Common myeloid progenitor, CD34-positive (primary cell): ENCODE results near the gene LDHD.
"Not testable (repeated sequence)": the region's sequence is repeated elsewhere in the genome, so short reads cannot be mapped to it uniquely, and the experiment has no call there.

Experiments
- CTCF ChIA-PET: fragments of 350-600 bp; sonication (Branson Sonifier 250); formaldehyde crosslinking; loops from one replicate; lab custom pipeline; 2021; ENCODE audit warnings: antibody characterized with exemption; lab: Charles Lee
- POLR2A ChIA-PET: fragments of 350-600 bp; sonication (Branson Sonifier 250); formaldehyde crosslinking; loops from one replicate; lab custom pipeline; 2021; ENCODE audit warnings: antibody characterized with exemption; lab: Charles Lee
- DNase-seq, 3 donors: peaks; one replicate each; pipeline versions ENCODE4 v3.0.0 to v3.0.0-alpha.2; 2013
- H3K27ac ChIP-seq, 2 experiments: 1 replicate in 1 of 2; 2 replicates in 1 of 2; pipeline ENCODE4 v1.7.0; 2013; ENCODE audit warnings: inconsistent platforms in 2 of 2, low read length in 2 of 2, mild to moderate bottlenecking in 2 of 2, low read depth in 1 of 2, moderate library complexity in 1 of 2; ENCODE audit not compliant: severe bottlenecking in 2 of 2, insufficient read depth in 1 of 2, poor library complexity in 1 of 2
- H3K27me3 ChIP-seq, 5 experiments: replicated peaks in 2 of 5; 1 replicate in 3 of 5; 2 replicates in 2 of 5; pipeline versions ENCODE4 v1.6.1 to v1.7.0; 2013; ENCODE audit warnings: low read length in 4 of 5, mild to moderate bottlenecking in 2 of 5, moderate library complexity in 2 of 5, inconsistent platforms in 1 of 5; ENCODE audit not compliant: insufficient read depth in 5 of 5, control insufficient read depth in 4 of 5
- H3K36me3 ChIP-seq, 4 experiments: 1 replicate in 2 of 4; 2 replicates in 2 of 4; pipeline versions ENCODE4 v1.6.1 to v1.7.0; 2013; ENCODE audit warnings: low read length in 3 of 4, control low read depth in 1 of 4, mild to moderate bottlenecking in 1 of 4; ENCODE audit not compliant: control insufficient read depth in 4 of 4, insufficient read depth in 4 of 4
- H3K4me1 ChIP-seq, 4 experiments: 1 replicate in 3 of 4; 2 replicates in 1 of 4; pipeline versions ENCODE4 v1.6.1 to v1.7.1; 2013; ENCODE audit warnings: low read length in 3 of 4, mild to moderate bottlenecking in 3 of 4, control low read depth in 1 of 4, inconsistent platforms in 1 of 4, moderate library complexity in 1 of 4; ENCODE audit not compliant: control insufficient read depth in 4 of 4, insufficient read depth in 4 of 4; ENCODE audit errors: control extremely low read depth in 1 of 4
- H3K4me3 ChIP-seq, 7 experiments: 1 replicate in 4 of 7; 2 replicates in 3 of 7; pipeline versions ENCODE4 v1.5.1 to v1.7.0; 2013; ENCODE audit warnings: mild to moderate bottlenecking in 7 of 7, low read length in 6 of 7, moderate library complexity in 6 of 7, inconsistent platforms in 2 of 7, low read depth in 2 of 7, control low read depth in 1 of 7; ENCODE audit not compliant: insufficient read depth in 4 of 7, control insufficient read depth in 1 of 7; ENCODE audit errors: extremely low read depth in 1 of 7
- H3K9me3 ChIP-seq, 5 experiments: 1 replicate in 4 of 5; 2 replicates in 1 of 5; pipeline versions ENCODE4 v1.6.1 to v1.7.1; 2013; ENCODE audit warnings: low read length in 4 of 5, mild to moderate bottlenecking in 2 of 5, inconsistent platforms in 1 of 5, low read depth in 1 of 5, moderate library complexity in 1 of 5; ENCODE audit not compliant: control insufficient read depth in 4 of 5, insufficient read depth in 2 of 5; ENCODE audit errors: control extremely low read depth in 1 of 5
- WGBS: methylation state at CpG from one replicate; pipeline ENCODE4 v1.1.5; 2013; ENCODE audit not compliant: insufficient coverage; 5-methylcytosine and 5-hydroxymethylcytosine counted together

LDHD gene

DNA sequence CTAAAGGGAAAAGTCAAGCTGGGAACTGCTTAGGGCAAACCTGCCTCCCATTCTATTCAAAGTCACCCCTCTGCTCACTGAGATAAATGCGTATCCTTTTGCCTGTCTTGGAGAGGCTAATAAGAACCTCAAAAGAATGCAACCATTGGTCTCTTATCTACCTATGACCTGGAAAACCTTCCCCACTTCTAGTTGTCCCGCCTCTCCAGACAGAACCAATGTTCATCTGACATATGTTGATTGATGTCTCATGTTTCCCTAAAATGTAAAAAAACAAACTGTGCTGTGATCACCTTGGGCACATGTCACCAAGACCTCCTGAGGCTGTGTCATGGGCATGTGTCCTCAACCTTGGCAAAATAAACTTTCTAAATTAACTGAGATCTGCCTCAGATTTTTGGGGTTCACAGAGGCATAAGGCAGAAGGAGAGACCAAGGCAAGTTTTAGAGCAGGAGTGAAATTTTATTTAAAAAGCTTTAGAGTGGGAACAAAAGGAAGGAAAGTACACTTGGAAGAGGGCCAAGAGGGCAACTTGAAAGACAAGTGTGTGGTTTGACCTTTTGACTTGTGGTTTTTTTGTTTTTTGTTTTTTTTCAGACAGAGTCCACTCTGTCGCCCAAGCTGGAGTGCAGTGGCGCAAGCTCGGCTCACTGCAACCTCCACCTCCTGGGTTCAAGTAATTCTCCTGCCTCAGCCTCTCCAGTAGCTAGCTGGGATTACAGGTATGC lies 13.0 kb upstream of the LDHD start:
- CTCF ChIA-PET = interaction anchor here (1.1 to 1.9 kb wide), 4 partner anchors 17 to 267 kb away, joined by 4 to 7 read pairs (median 4); partner anchors contain the start of gene ZNRF1
- WGBS = 48% methylated on average over 5 of the region's 5 CpGs
- peak overlapping the region in 1 of 7 experiments; percentile 38 for H3K4me3 ChIP-seq
- H3K27ac ChIP-seq, POLR2A ChIA-PET, H3K36me3 ChIP-seq, H3K27me3 ChIP-seq: not testable (repeated sequence)
- peaks cover 0 to 14% (median 0%) of the 10 kb centered on the region in 5 experiments for H3K9me3 ChIP-seq
- H3K4me1 ChIP-seq = peaks cover 0 to 18% (median 12%) of the 10 kb centered on the region in 4 experiments
- DNase-seq = peak in 2 of 3 donors; percentile 51 to 53

DNA sequence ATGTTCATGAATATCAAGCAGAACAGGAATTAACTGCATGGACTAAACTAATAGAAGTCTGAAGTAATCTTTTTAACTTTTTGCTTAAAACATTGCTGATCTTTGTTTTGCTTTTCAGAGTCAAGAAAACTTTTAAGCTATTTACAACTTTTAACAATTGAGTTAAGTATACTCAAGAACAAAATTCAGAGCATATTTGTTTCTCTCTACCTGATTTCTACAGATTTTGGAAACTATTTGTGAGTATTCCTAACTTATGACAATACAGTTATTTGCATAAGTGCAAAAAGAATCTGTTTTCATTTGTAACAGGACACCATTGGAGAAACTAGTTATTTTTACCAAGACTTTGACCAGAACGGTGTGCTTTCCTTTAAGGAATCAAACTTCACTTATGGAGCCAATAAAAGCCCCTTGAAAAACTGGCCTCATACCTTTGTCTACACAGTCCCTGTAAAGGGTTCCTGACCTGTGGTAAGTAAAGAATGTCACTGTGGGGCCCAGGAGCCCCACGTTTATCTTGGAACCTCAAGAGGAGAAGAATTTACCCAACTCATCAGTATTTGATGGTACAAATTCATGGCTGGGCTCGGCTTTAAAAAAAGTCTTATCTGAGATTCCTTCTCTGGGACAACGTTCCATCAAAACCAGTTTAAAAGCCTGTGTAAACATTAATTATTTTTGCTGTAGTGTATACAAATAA lies 11.3 kb upstream of the LDHD start:
- H3K36me3 ChIP-seq = no peaks in the 10 kb centered on the region
- H3K4me3 ChIP-seq = no peak overlapping the region
- DNase-seq = no peak
- H3K27ac ChIP-seq = no peak overlapping the region
- ChIA-PET POLR2A (no interaction called here), CTCF (interaction anchor here (1.0 to 1.9 kb wide), 2 partner anchors 15 to 19 kb away, joined by 4 read pairs; no protein-coding TSS in a partner anchor)
- peaks cover 0 to 18% (median 12%) of the 10 kb centered on the region in 4 experiments for H3K4me1 ChIP-seq
- H3K27me3 ChIP-seq = no peaks in the 10 kb centered on the region
- WGBS = 100% methylated on average over 2 of the region's 4 CpGs
- H3K9me3 ChIP-seq = peaks cover 0 to 14% (median 0%) of the 10 kb centered on the region in 5 experiments

DNA sequence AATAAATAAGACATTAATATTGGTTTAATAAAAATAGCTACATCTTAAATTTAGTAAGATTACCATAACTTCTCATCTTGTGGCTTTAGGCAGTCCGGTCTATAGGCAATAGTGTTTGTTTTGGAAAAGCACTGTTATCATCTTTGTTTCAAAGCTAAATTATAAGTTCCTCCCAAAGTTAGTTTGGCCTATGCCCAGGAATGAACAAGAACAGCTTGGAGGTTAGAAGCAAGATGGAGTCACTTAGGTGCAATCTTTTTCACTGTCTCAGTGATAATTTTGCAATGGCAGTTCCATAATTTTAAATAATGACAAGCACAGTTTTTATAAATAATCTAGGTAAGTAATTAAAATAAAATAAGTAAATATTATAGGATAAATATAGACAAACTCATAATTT lies 6.0 kb upstream of the LDHD start:
- no CpG with 5 or more reads among the region's 1 CpG for WGBS
- no peak for DNase-seq
- no peaks in the 10 kb centered on the region for H3K27me3 ChIP-seq
- no peaks in the 10 kb centered on the region for H3K4me1 ChIP-seq
- ChIA-PET POLR2A (no interaction called here), CTCF (interaction anchor here (5.1 kb wide), 1 partner anchor 11 kb away, joined by 28 read pairs; no protein-coding TSS in a partner anchor)
- H3K27ac ChIP-seq = no peak overlapping the region
- no peaks in the 10 kb centered on the region for H3K36me3 ChIP-seq
- peaks cover 0 to 22% (median 9%) of the 10 kb centered on the region in 5 experiments for H3K9me3 ChIP-seq
- no peak overlapping the region for H3K4me3 ChIP-seq

DNA sequence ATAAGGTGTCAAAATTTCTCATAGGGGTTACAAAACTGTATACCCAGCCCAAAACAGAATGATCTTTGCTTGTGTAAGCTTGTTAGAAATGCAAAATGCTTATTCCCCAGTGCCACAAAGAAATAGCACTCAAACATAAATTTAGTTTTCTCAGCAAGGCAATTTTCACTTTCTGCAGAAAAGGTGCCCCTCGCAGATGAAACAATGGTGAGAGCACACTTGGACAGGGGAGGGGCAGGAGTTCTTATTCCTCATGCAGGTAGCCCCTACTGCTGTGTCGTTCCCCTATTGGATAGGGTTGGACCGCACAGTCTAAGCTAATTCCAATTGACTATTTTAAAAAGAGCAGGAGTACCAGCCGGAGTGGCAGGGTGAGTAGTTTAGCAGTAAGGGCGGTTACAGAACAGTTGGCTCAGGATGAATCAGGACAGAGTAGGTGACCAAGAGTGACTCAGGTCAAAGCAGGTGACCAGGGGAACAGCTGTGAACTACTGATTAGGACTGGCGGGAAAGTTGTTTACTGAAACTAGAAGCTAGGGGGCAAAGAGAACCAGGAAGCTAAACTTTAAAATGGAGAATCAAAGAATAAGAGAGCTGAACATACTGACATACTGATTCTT lies 5.5 kb upstream of the LDHD start:
- no peak overlapping the region for H3K27ac ChIP-seq
- H3K4me3 ChIP-seq = no peak overlapping the region
- DNase-seq = peak in 1 of 3 donors; percentile 37
- CTCF ChIA-PET = interaction anchor here (0.9 to 5.1 kb wide), 2 partner anchors 10 to 13 kb away, joined by 3 to 28 read pairs; no protein-coding TSS in a partner anchor
- 93% methylated on average over 4 of the region's 6 CpGs for WGBS
- peaks cover 0 to 17% (median 9%) of the 10 kb centered on the region in 5 experiments for H3K9me3 ChIP-seq
- H3K4me1 ChIP-seq = no peaks in the 10 kb centered on the region
- POLR2A ChIA-PET = interaction anchor here (0.6 kb wide), 1 partner anchor 336 kb away, joined by 3 read pairs; no protein-coding TSS in a partner anchor
- H3K36me3 ChIP-seq = no peaks in the 10 kb centered on the region
- H3K27me3 ChIP-seq = no peaks in the 10 kb centered on the region

GRCh38 chr16:75120253-75120652 lies 3.7 kb upstream of the LDHD start:
- Histone ChIP-seq H3K4me1 (peaks cover 0 to 12% (median 9%) of the 10 kb centered on the region in 4 experiments), H3K27ac (no peak overlapping the region), H3K9me3 (peaks cover 0 to 14% (median 9%) of the 10 kb centered on the region in 5 experiments), H3K4me3 (no peak overlapping the region), H3K27me3 (no peaks in the 10 kb centered on the region), H3K36me3 (no peaks in the 10 kb centered on the region)
- WGBS = 100% methylated on average over 3 of the region's 4 CpGs
- POLR2A ChIA-PET = no interaction called here
- DNase-seq = no peak
- CTCF ChIA-PET = interaction anchor here (0.7 to 1.1 kb wide), 3 partner anchors 11 to 88 kb away, joined by 3 read pairs; no protein-coding TSS in a partner anchor

- ChIA-PET POLR2A (no interaction called here), CTCF (interaction anchor here (0.7 to 1.0 kb wide), 2 partner anchors 19 to 257 kb away, joined by 3 read pairs; no protein-coding TSS in a partner anchor)
- H3K27me3 ChIP-seq = no peaks in the 10 kb centered on the region
- H3K9me3 ChIP-seq = peaks cover 0 to 14% (median 9%) of the 10 kb centered on the region in 5 experiments
- peaks cover 0 to 3% (median 0%) of the 10 kb centered on the region in 4 experiments for H3K36me3 ChIP-seq
- H3K4me1 ChIP-seq = peaks cover 0 to 14% (median 10%) of the 10 kb centered on the region in 4 experiments
- no peak overlapping the region for H3K4me3 ChIP-seq
- H3K27ac ChIP-seq = no peak overlapping the region
- 89% methylated on average over 4 of the region's 6 CpGs for WGBS
- no peak for DNase-seq
Measured at GRCh38 chr16:75118943-75119539, 2.5 kb upstream of the LDHD start.
